T-helper 1 cell (primary cell): Measurements from ENCODE around the gene ABHD12.
A peak's percentile ranks its signal among the peaks of the same experiment; 100 is the strongest.
"Not testable (repeated sequence)": the region's sequence is repeated elsewhere in the genome, so short reads cannot be mapped to it uniquely, and the experiment has no call there.

Experiments
- DNase-seq, 5 donors: peaks; one replicate each; pipeline ENCODE4 v3.0.0-alpha.2; 2012 to 2020
- total RNA-seq, 4 donors: gene quantifications; one replicate each; lab custom pipeline; 2026; lab: John Stamatoyannopoulos, UW

ABHD12 gene
- 21.5 to 26.4 (median 24.1) reads per million in 4 donors for total RNA-seq

- peak; percentile 86 to 97 (median 93) for DNase-seq
Measured at GRCh38 chr20:25390538-25391528, at the start of gene ABHD12. Gene ABHD12 (minus strand): TSS chr20:25390835. CDS start chr20:25390703, 132 bp downstream.

- DNase-seq, result no peak
Measured at GRCh38 chr20:25439328-25439727, 48.7 kb upstream of the ABHD12 start.

GRCh38 chr20:25437153-25437581 lies 46.5 kb upstream of the ABHD12 start:
- DNase-seq, result no peak

- DNase-seq, result no peak
Measured at GRCh38 chr20:25424536-25424935, 33.9 kb upstream of the ABHD12 start.

- no peak for DNase-seq
Measured at GRCh38 chr20:25422032-25422431, 31.4 kb upstream of the ABHD12 start.

- no peak for DNase-seq
Measured at GRCh38 chr20:25421102-25421501, 30.5 kb upstream of the ABHD12 start.

- no peak for DNase-seq
Measured at GRCh38 chr20:25418776-25419175, 28.1 kb upstream of the ABHD12 start.

GRCh38 chr20:25408890-25409289 lies 18.3 kb upstream of the ABHD12 start:
- DNase-seq, result no peak

- no peak for DNase-seq
Measured at GRCh38 chr20:25408170-25408547, 17.5 kb upstream of the ABHD12 start.

GRCh38 chr20:25407311-25408169 lies 16.9 kb upstream of the ABHD12 start, which contains the start of gene GINS1:
Gene GINS1 (plus strand): TSS chr20:25407673. CDS start chr20:25407821, 148 bp downstream.
- peak; percentile 40 to 90 (median 54) for DNase-seq

- DNase-seq, result no peak
Measured at GRCh38 chr20:25402583-25402982, 11.9 kb upstream of the ABHD12 start.

- not testable (repeated sequence) for DNase-seq
Measured at GRCh38 chr20:25400291-25400732, 9.7 kb upstream of the ABHD12 start.

- DNase-seq, result peak in 1 of 5 donors; percentile 33
Measured at GRCh38 chr20:25399037-25399430, 8.4 kb upstream of the ABHD12 start.

GRCh38 chr20:25398376-25399036 lies 7.9 kb upstream of the ABHD12 start:
- DNase-seq, result no peak

- no peak for DNase-seq
Measured at GRCh38 chr20:25397821-25398220, 7.2 kb upstream of the ABHD12 start.

GRCh38 chr20:25397096-25397495 lies 6.5 kb upstream of the ABHD12 start:
- DNase-seq, result no peak

- DNase-seq, result no peak
Measured at GRCh38 chr20:25394996-25395395, 4.4 kb upstream of the ABHD12 start.

- DNase-seq, result no peak
Measured at GRCh38 chr20:25394276-25394675, 3.6 kb upstream of the ABHD12 start.

GRCh38 chr20:25389858-25390537 lies 637 bp downstream of the ABHD12 start:
- DNase-seq, result peak; percentile 6 to 14 (median 9)

GRCh38 chr20:25389401-25389857 lies 1.2 kb downstream of the ABHD12 start:
- DNase-seq, result no peak

- no peak for DNase-seq
Measured at GRCh38 chr20:25382704-25383370, 7.8 kb downstream of the ABHD12 start.
